ENCODE measurements around the gene SLCO3A1. TPM values are rescaled to one million over a fixed set of nuclear protein-coding genes. Genes with fewer than 3 reads are reported as not detected.

SLCO3A1 gene
- total and polyA plus RNA-seq, 4 donors, result 1.6 to 3.6 (median 2.4) TPM

GRCh38 chr15:92149465-92149864, 296.0 kb downstream of the SLCO3A1 start:
- Histone ChIP-seq H3K4me3 (ENCODE audit: low read depth in 1 of 3, low read length in 3 of 3) (no peak overlapping the region), H3K27ac (ENCODE audit: low read depth in 1 of 2, low read length in 2 of 2) (no peak overlapping the region), H3K36me3 (ENCODE audit: control insufficient read depth in 4 of 4, insufficient read depth in 3 of 4, low read depth in 1 of 4, low read length in 3 of 4) (peaks cover 0 to 3% (median 0%) of the 10 kb centered on the region in 4 donors), H3K4me1 (ENCODE audit: control insufficient read depth in 4 of 4, insufficient read depth in 4 of 4, low read length in 3 of 4) (no peaks in the 10 kb centered on the region), H3K9me3 (ENCODE audit: control insufficient read depth in 4 of 4, low read length in 3 of 4) (no peaks in the 10 kb centered on the region), H3K27me3 (ENCODE audit: control insufficient read depth in 4 of 4, insufficient read depth in 4 of 4, low read length in 3 of 4) (no peaks in the 10 kb centered on the region), H3K9ac (ENCODE audit: low read depth in 1 of 2, low read length in 2 of 2) (no peak overlapping the region)
- WGBS, result 91% methylated on average over 6 of the region's 6 CpGs
- no peak for DNase-seq (ENCODE audit: low spot score)
- TF ChIP-seq REST (IDR thresholded peaks at IDR 0.05), result no peak
- TF ChIP-seq RXRA (IDR thresholded peaks at IDR 0.05), result no peak
- no peak for TF ChIP-seq YY1 (IDR thresholded peaks at IDR 0.05)
- no peak for TF ChIP-seq CTCF (IDR thresholded peaks at IDR 0.05; ENCODE audit: low read depth, low read length, missing input control)
- TF ChIP-seq JUND (IDR thresholded peaks at IDR 0.05), result no peak
- TF ChIP-seq SP1 (IDR thresholded peaks at IDR 0.05), result no peak
- TF ChIP-seq RAD21 (IDR thresholded peaks at IDR 0.05), result no peak
- no peak for TF ChIP-seq ZBTB33 (IDR thresholded peaks at IDR 0.05)
- TF ChIP-seq ATF3 (IDR thresholded peaks at IDR 0.05), result no peak
- TF ChIP-seq TAF1 (conservative IDR thresholded peaks at IDR 0.05), result no peak
- TF ChIP-seq FOXA1 (IDR thresholded peaks at IDR 0.05), result no peak

GRCh38 chr15:92151168-92151567, 297.7 kb downstream of the SLCO3A1 start:
- H3K27me3 ChIP-seq (ENCODE audit: control insufficient read depth in 4 of 4, insufficient read depth in 4 of 4, low read length in 3 of 4), result no peaks in the 10 kb centered on the region
- no peak overlapping the region for H3K4me3 ChIP-seq (ENCODE audit: low read depth in 1 of 3, low read length in 3 of 3)
- H3K36me3 ChIP-seq (ENCODE audit: control insufficient read depth in 4 of 4, insufficient read depth in 3 of 4, low read depth in 1 of 4, low read length in 3 of 4), result peaks cover 0 to 3% (median 0%) of the 10 kb centered on the region in 4 donors
- H3K27ac ChIP-seq (ENCODE audit: low read depth in 1 of 2, low read length in 2 of 2), result no peak overlapping the region
- no peaks in the 10 kb centered on the region for H3K9me3 ChIP-seq (ENCODE audit: control insufficient read depth in 4 of 4, low read length in 3 of 4)
- TF ChIP-seq HNF4A (conservative IDR thresholded peaks at IDR 0.05) (no peak), RXRA (IDR thresholded peaks at IDR 0.05) (no peak), GABPA (IDR thresholded peaks at IDR 0.05 in 1 of 2, conservative IDR thresholded peaks at IDR 0.05 in 1 of 2) (no peak), YY1 (IDR thresholded peaks at IDR 0.05) (no peak), FOXA1 (IDR thresholded peaks at IDR 0.05) (no peak), TAF1 (conservative IDR thresholded peaks at IDR 0.05) (no peak), MAX (IDR thresholded peaks at IDR 0.05) (no peak)
- H3K9ac ChIP-seq (ENCODE audit: low read depth in 1 of 2, low read length in 2 of 2), result no peak overlapping the region
- DNase-seq (ENCODE audit: low spot score), result no peak
- 93% methylated on average over 8 of the region's 8 CpGs for WGBS
- H3K4me1 ChIP-seq (ENCODE audit: control insufficient read depth in 4 of 4, insufficient read depth in 4 of 4, low read length in 3 of 4), result no peaks in the 10 kb centered on the region
